BE2C (cell line): ENCODE measurements around the gene NFATC2.

Source experiments
- DNase-seq: peaks from one replicate; pipeline ENCODE4 v3.0.0-alpha.2; 2020
- H3K27me3 ChIP-seq: fragments of 250-450 bp; sonication (Bioruptor Pico); 2 replicates; pipeline ENCODE4 v1.5.1; 2020; ENCODE audit warnings: mild to moderate bottlenecking
- H3K36me3 ChIP-seq: fragments of 250-450 bp; sonication (Bioruptor Pico); 2 replicates; pipeline ENCODE4 v1.5.1; 2020; ENCODE audit warnings: mild to moderate bottlenecking
- H3K4me1 ChIP-seq: fragments of 250-450 bp; sonication (Bioruptor Pico); 2 replicates; pipeline ENCODE4 v1.5.1; 2020
- H3K4me3 ChIP-seq: 2 replicates; pipeline ENCODE4 v1.5.1; 2011; ENCODE audit warnings: low read depth, low read length
- H3K9me3 ChIP-seq: fragments of 250-450 bp; sonication (Bioruptor Pico); 2 replicates; pipeline ENCODE4 v1.5.1; 2020
- TF ChIP-seq, protein P1 (sequence below): IDR thresholded peaks from 2 replicates; pipeline ENCODE4 v1.5.1; 2012; ENCODE audit warnings: mild to moderate bottlenecking, low read depth, low read length

NFATC2 gene

DNA sequence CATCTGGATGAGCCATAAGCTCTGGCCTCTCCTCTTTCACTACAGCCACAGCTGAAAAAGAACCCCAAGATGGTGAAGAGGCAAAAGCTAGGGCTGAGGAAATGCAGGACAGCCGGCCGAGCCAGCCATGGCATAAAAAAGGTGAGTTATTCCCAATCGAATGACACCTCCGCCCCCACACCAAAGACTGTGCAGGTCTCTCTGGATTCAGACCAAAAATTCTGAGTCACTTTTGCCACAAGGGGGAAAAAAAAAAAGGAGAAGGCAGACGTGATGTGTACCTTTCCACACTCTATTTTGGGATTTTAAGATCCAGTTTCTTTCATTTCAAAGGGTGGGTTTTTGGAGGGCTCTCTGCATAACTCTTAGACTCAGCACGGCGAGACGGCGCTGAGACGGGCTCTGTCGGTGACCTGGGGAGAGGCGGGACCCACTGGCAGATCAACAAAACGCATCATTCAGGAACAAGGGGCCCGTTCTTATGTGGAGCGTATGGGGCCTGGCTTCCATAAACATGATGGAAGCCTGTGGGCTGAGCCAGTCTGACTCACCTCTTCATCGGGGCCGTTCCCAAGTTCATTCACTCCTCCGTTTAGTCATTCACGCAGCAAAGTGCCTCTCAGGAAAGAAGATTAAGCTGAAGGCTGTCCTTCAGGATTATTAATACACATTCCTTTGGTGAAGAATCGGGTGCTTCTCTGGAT, 54.8 kb downstream of the NFATC2 start:
- TF ChIP-seq, protein P1, sequence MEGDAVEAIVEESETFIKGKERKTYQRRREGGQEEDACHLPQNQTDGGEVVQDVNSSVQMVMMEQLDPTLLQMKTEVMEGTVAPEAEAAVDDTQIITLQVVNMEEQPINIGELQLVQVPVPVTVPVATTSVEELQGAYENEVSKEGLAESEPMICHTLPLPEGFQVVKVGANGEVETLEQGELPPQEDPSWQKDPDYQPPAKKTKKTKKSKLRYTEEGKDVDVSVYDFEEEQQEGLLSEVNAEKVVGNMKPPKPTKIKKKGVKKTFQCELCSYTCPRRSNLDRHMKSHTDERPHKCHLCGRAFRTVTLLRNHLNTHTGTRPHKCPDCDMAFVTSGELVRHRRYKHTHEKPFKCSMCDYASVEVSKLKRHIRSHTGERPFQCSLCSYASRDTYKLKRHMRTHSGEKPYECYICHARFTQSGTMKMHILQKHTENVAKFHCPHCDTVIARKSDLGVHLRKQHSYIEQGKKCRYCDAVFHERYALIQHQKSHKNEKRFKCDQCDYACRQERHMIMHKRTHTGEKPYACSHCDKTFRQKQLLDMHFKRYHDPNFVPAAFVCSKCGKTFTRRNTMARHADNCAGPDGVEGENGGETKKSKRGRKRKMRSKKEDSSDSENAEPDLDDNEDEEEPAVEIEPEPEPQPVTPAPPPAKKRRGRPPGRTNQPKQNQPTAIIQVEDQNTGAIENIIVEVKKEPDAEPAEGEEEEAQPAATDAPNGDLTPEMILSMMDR = no peak
- no peak for DNase-seq
- H3K4me1 ChIP-seq = no peaks in the 10 kb centered on the region
- H3K27me3 ChIP-seq = no peaks in the 10 kb centered on the region
- no peaks in the 10 kb centered on the region for H3K9me3 ChIP-seq
- no peaks in the 10 kb centered on the region for H3K36me3 ChIP-seq
- H3K4me3 ChIP-seq = no peak overlapping the region

DNA sequence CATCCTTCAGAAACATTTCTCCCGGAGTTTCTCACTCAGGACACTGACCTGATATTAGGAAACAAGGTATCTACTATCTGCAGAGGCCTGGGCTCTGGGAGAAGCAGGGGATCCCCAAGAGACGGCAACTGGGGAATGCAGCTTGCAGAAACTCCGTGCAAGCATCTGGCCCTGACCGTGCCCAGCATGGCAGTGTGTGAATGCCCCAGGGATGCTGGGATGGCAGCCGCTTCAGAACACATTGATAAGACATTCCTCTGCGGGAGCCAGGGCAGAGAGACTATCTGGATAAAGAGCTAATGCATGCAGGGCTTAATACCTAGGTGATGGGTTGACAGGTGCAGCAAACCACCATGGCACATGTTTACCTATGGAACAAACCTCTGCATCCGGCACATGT, 55.4 kb downstream of the NFATC2 start:
- TF ChIP-seq, protein P1 = no peak
- H3K4me3 ChIP-seq = no peak overlapping the region
- H3K27me3 ChIP-seq = no peaks in the 10 kb centered on the region
- no peaks in the 10 kb centered on the region for H3K36me3 ChIP-seq
- H3K4me1 ChIP-seq = no peaks in the 10 kb centered on the region
- no peak for DNase-seq
- no peaks in the 10 kb centered on the region for H3K9me3 ChIP-seq

DNA sequence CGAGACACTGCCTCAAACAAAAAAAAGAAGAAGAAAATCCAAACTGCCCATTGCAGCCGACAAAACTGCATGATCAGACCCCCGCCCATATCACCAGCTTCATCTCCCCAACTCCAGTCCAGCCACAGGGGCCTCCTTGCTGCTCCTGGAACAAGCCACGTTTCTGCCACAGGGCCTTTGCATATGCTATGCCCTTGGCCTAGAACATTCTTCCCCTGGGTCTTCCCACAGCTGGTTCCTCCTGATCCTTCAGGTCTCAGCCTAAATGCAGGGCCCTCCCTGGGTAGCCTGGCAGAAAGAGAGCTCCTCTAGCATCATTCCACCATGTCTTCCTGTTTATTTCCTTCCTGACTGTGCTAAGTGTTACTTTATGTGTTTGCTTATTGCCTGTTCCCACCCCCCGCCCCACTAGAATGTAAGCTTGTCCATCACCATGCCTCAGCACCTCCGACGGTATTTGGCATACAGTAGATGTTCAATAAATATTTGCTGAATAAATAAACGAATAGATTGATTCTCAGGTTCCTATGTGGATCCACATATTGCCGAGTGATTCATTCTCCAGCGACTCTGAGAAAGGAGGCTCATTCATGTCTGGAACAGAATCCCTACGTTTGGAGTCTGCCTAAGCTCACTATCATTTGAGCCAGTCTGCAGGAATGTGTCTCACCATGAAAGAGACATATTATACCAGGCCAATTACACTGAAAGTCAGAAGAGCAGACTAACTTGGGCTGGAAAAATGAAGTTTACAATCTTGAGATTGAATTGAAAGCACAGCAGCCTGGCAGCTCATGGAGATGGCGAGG, 56.1 kb downstream of the NFATC2 start:
- H3K4me3 ChIP-seq = no peak overlapping the region
- H3K4me1 ChIP-seq = no peaks in the 10 kb centered on the region
- H3K9me3 ChIP-seq = no peaks in the 10 kb centered on the region
- TF ChIP-seq, protein P1 = no peak
- H3K27me3 ChIP-seq = no peaks in the 10 kb centered on the region
- no peak for DNase-seq
- no peaks in the 10 kb centered on the region for H3K36me3 ChIP-seq

DNA sequence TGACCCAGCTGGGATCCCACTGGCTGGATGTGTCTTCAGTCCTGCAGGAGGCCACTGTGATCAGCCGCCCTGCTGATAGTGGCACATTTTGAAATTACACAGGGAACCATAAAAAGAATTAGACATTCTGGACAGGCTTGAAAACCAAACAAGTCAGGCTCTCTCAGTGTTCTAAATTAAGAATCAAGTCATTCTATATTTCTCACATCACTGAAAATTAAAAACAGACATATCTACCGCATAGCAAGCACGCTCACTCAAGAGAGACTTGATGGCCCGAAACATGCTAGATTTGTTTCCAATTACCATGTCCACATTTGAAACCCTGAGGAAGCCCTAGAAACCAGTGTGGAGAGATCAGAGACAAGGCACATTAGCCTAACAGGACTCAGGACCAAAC, 57.7 kb downstream of the NFATC2 start:
- H3K4me3 ChIP-seq = no peak overlapping the region
- no peaks in the 10 kb centered on the region for H3K4me1 ChIP-seq
- no peaks in the 10 kb centered on the region for H3K36me3 ChIP-seq
- TF ChIP-seq, protein P1 = no peak
- no peaks in the 10 kb centered on the region for H3K27me3 ChIP-seq
- DNase-seq = no peak
- no peaks in the 10 kb centered on the region for H3K9me3 ChIP-seq

DNA sequence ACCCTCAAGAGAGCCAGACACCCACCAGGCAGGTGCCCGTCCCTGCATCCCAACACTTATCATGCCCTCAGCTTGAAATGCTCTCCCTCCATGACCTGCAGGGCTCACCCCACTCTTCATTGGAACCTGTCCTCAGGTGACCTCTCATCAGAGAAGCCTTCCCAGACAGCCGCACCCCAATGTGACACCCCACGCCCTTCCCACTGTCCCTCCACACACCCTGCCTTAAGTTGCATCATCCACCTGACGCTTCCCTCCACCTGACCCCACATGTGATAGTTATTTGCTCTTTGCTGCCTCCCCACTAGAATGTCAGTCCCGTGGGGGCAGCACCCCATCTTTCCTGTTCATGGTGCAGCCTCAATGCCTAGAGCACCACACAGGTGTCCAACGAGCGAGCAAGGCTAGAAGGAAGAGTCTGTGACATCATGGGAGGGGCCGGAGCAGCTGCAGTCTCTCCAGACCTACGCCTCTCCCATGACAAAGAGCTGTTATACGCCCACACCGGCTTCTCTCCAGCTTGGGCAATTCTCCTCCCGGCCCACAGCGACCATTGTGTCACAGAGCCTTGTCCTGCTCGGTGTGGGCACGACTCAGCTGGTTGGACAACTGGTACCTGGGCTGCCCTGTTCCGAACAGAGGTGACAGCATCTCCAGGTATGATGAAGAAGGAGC, 58.2 kb downstream of the NFATC2 start:
- Histone ChIP-seq H3K27me3 (no peaks in the 10 kb centered on the region), H3K4me1 (no peaks in the 10 kb centered on the region), H3K4me3 (no peak overlapping the region), H3K36me3 (no peaks in the 10 kb centered on the region), H3K9me3 (no peaks in the 10 kb centered on the region)
- DNase-seq = no peak
- TF ChIP-seq, protein P1 = no peak
